GM18505 (cell line): ENCODE measurements around the gene GEMIN8.

Experiments used
- ATAC-seq: cut with Tn5 transposase; IDR thresholded peaks from one replicate; pipeline ENCODE4 v1.9.1; 2021; ENCODE audit not compliant: unreplicated experiment
- POLR2A ChIP-seq: IDR thresholded peaks from 4 replicates; pipeline ENCODE4 v1.6.1; 2011; ENCODE audit warnings: borderline replicate concordance; ENCODE audit not compliant: insufficient read depth, insufficient read length; ENCODE audit errors: extremely low read depth

The GEMIN8 gene

GRCh38 chrX:13956998-13957397 is 72.7 kb downstream of the GEMIN8 start:
- no peak for ATAC-seq
- no peak for TF ChIP-seq POLR2A
